ENCODE results near the gene ITPR1.

Gene ITPR1

DNA sequence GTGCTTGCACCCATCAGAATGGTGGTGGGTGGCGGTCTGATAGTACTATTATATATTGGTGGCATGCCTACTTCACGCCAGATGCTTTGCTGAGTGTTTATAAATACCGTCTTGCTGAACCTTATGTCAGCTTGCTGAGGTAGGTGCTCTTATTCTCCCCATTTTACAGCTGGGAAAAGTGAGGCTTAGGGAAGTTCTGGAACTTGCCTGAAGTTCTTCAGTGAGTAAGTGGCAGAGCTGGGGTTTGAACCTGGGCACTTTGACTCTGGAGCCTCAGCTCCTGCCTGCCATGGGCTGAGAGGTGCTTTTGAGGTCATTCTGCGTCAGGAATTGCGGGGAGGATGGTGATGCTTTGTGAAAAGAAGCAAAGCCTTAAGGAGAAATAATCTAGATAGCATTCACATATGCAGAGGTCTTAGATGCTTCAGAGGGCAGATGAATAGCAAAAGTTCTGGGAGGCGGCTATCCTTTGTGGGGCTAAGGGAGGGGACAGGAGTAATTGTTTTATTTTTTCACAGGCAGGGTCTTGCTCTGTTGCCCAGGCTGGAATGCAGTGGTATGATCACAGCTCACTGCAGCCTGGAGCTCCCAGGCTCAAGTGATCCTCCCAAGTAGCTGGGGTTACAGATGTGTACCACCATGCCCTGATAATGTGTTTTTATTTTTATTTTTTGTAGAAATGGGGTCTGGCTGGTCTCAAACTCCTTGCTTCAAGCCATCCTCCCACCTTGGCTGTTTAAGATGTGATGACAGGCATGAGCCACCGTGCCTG is 18.5 kb downstream of the ITPR1 start:
- no peak for DNase-seq

- DNase-seq: no peak
These were observed 19.9 kb downstream of the ITPR1 start for GRCh38 chr3:4512895-4513616.

GRCh38 chr3:4514321-4514720 is 21.2 kb downstream of the ITPR1 start:
- DNase-seq: no peak

DNA sequence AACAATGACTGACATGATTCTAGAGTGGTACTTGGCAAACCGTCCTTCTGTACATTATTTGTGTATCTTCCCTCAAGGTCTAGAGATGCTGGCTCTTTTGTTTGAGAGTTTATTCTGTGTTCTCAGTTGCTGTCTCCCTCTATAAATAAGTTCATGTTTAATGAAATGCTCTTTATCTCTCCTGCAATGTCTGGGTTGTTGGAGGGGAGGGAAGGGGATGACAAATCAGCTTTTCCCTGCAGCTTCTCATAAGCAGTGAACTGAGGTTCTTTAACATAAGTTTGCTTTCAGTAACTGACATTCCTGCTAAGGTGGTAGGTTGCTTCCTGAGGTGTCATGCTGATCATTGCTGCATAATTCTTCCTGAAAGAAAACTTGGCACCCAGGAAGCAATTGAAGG is 21.8 kb downstream of the ITPR1 start:
- no peak for DNase-seq

DNA sequence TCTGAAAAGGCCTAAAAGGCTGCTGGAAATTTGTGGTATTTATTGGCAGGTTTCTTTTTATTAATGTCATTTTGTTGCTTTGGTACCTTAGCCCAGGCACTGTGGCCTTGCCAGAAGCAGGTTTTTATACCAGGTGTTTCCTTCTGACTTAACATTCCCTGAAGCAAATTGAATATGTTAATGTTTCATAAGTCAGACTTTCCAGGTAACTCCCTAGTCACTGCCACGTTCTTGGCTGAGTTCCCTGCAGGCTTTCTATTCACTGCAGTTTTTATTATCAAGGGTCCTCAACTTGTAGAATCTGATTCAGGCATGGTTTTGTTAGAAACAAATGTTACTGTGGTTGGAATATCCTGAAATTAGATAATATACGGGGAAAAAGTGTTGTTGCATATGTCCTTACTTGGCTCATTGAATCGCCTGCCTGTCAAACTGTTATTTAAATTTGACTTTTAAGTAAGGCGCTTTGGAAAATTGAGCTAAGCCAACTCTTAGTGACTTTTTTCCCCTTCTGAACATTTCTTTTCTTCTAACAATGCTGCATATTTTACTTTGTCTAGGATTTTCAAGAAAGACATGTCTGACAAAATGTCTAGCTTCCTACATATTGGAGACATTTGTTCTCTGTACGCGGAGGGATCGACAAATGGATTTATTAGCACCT is 22.9 kb downstream of the ITPR1 start:
- DNase-seq: no peak

GRCh38 chr3:4517093-4517492 is 23.9 kb downstream of the ITPR1 start:
- no peak for DNase-seq

DNA sequence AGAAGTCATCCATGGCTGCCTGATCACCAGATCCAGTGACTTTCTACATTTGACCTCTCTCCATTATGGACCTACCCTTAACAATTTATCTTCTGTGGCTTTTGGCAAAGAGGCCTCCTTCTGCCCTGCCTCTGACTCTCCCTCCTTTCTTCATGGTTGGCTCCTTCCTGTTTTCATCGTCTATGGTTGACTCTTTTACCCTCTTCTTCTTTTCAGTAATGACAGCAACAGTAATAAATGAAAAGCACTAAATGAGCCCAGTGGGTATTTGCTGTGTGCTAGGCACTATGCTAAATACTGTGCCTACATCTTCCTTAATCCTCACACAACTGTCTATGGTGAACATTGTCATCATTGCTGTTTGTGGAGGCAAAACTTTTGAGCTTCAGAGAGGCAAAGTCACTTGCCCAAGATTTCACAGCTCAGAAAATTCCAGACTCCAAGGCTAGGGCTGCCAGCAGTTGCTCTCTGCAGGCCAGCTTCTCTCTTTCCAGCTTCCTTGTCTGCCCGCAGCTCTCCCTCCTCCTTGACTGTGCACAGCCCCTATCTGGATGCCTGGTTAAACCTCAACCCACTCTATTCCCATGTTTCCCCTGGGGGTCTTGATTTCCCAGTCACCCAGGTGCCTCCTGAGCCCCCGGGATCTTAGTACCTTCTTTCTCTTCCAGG is 24.6 kb downstream of the ITPR1 start:
- no peak for DNase-seq

DNA sequence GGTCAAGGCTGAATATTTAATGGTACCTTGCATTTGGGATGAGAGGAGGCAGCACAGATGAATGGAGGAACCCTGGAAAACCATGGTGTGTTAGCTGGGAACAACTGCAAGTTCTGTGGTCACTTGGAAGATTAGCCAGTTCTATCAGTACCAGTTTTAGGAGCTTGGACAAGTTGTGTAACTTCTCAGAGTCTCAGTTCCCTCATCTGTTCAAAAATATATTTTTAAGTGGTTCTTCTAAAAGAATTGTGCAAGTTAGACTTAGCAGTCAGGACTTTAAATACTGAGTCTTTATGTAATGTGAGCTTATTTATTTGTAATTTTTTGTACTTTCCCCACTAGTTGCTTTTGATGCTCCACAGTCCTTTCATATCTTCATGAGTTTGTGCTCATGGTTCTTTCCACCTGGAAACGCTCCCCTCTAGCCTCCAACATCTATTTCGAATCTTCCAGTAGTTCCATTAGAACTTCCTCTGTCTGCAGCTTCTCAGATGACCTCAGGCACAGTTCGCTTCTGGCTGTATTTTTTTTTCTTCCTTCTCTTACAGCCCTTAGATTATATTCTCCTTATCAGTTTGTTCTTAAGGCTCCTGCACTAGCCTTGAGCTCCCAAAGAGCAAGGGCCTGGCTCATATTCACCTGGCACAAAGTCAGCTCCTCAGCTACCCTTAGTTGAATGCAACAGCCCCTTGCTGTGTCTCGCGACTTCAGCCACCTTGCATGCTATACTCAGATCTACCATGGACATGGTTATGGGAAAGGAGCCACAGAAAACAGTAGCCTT is 27.1 kb downstream of the ITPR1 start:
- no peak for DNase-seq

DNA sequence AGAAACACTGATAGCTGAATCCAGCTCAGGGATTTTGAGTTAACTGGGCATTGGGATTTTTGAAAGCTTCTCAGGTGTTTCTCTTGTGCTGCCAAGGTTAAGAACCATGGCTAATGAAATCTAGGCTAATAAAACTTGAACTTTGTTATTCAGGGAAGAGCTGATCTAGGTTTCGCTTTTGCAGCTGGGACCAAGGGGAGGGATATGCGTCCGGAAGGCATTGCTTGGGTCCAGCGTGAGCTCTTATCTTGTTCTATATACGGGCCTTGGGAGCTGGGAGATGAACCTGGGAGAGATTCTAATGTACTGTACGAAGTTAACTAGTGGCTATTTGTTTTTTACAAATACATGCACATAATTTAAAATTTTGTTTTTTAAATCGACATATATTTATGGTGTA is 29.8 kb downstream of the ITPR1 start:
- DNase-seq: no peak

GRCh38 chr3:4523710-4524698 is 30.9 kb downstream of the ITPR1 start:
- no peak for DNase-seq

DNA sequence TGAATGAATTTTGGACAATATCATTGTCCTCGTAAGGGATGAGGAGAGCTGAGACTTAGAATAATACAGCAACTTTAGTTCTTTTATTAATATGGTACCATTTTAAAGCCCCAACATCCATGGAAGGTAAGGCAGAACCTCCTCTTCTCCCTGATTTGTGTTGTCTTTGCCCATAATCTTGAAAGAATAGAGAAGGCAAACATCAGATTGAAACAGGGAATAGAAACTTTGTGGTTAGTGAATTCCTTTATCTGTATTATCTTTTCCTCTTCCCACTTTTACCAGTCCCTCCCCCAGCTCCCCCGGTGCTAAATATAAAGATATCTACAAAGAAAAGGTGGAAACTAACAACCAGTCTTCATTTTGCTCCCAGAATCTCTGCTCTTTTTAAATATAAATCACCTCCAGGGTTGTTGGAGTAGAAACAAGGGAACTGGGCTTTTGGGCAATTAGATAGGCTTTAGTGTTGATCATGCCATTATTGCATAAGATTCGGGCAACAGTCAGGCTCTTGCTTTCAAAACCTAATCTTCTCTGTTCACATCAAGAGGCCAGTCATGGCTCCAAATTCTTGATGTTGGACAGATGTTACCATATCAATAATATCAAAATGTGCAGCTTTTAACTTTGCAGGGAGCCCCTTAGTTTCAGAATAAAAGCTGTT is 32.5 kb downstream of the ITPR1 start:
- DNase-seq: no peak

- DNase-seq: no peak
These were observed 35.2 kb downstream of the ITPR1 start for GRCh38 chr3:4528320-4528719.

DNA sequence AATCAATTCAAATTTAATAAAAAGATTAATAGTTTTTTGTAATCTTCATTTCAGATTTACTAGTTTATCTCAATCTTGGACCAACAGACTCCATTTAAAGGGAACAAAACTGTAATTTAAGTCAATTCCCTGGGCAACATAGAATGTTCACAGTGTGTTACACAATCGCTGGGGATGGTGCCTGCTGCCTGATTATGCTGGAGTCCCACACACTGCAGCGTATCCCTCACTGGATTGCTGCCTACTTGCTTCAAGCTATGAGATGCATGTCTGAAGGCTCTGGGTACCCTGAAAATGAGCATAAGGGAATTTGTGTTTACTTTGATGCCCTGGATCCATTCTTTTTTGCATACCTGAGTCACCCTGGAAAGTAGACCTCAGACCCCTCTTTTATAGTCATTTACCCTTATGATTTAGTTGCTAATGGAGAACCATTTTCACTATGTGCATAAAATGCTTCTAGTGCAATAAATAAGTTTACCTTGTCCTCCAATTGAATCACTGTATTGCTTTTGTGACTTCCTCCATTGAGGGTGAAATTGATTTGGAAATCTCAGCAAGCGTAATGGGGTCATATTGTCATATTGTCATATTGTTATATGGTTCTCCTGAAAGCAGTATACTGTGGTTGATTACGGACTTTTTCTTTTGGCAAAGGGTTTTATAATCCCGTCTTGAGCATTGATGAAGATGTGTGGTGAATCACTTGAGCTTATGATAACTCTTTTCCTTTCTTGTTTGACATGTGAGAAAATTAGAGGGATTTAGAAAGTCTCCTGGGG is 35.9 kb downstream of the ITPR1 start:
- DNase-seq: no peak

- DNase-seq: no peak
These were observed 36.9 kb downstream of the ITPR1 start for GRCh38 chr3:4529876-4530588.

GRCh38 chr3:4531478-4532025 is 38.4 kb downstream of the ITPR1 start:
- no peak for DNase-seq

DNA sequence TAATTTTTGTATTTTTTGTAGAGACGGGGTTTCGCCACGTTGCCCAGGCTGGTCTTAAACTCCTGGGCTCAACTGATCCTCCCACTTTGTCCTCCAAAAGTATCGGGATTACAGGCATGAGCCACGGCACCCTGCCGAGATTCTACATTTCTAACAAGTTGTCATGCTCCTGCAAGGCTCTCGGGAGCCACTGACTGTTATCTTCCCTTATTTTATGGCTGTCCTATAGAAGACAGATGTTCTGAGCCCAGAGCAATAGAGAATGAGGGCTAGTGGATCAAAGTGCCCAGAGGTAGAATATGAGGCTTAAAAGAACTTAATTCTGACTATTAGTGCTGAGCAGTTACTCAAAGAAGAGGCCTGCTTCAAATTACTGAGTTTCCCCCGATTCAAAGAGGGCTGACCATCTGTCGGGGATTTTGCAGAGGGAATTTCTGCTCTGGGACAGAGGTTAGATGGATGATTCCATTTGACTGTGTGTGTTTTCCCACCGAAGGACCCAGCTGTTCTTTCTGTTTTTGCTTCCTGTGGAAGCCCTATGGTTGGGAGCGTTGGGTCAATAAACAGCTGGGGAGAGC is 39.5 kb downstream of the ITPR1 start:
- DNase-seq: no peak

- no peak for DNase-seq
These were observed 40.6 kb downstream of the ITPR1 start for GRCh38 chr3:4533489-4534443.
